Suprapubic skin (tissue), 4 donors: Measurements from ENCODE around the gene EDARADD. TPM values are rescaled to one million over a fixed set of nuclear protein-coding genes. Genes with fewer than 3 reads are reported as not detected.
"Not testable (repeated sequence)": the region's sequence is repeated elsewhere in the genome, so short reads cannot be mapped to it uniquely, and the experiment has no call there.

Source experiments
- DNase-seq, 2 donors: peaks; one replicate each; pipeline ENCODE4 v3.0.0-alpha.2; 2019; ENCODE audit warnings: low spot score in 2 of 2
- H3K27ac ChIP-seq: fragments of 200-600 bp; sonication (generic); one replicate; pipeline ENCODE4 v1.5.1; 2019
- H3K27me3 ChIP-seq: fragments of 200-600 bp; sonication (generic); one replicate; pipeline ENCODE4 v1.5.1; 2019
- H3K36me3 ChIP-seq: fragments of 200-600 bp; sonication (generic); one replicate; pipeline ENCODE4 v1.5.1; 2019
- H3K4me1 ChIP-seq: fragments of 200-600 bp; sonication (generic); one replicate; pipeline ENCODE4 v1.5.1; 2019
- H3K4me3 ChIP-seq: fragments of 200-600 bp; sonication (generic); one replicate; pipeline ENCODE4 v1.5.1; 2019; ENCODE audit warnings: mild to moderate bottlenecking
- H3K9me3 ChIP-seq: fragments of 200-600 bp; sonication (generic); one replicate; pipeline ENCODE4 v1.5.1; 2019
- EP300 ChIP-seq: sonication (generic); formaldehyde crosslinking; IDR thresholded peaks from one replicate; pipeline ENCODE4 v1.6.1; 2017; ENCODE audit warnings: antibody characterized with exemption
- POLR2A ChIP-seq, 2 donors: fragments of 450-650 bp; IDR thresholded peaks; one replicate each; pipeline ENCODE4 v1.6.1; 2017; ENCODE audit warnings: antibody characterized with exemption in 2 of 2, mild to moderate bottlenecking in 2 of 2, moderate library complexity in 2 of 2
- POLR2AphosphoS5 ChIP-seq, 3 donors: sonication (generic); formaldehyde crosslinking; IDR thresholded peaks; one replicate each; pipeline ENCODE4 v1.6.1; 2017; ENCODE audit warnings: antibody characterized with exemption in 3 of 3
- WGBS: methylation state at CpG from one replicate; pipeline ENCODE4 v1.1.5; 2018; 5-methylcytosine and 5-hydroxymethylcytosine counted together
- total RNA-seq, 4 donors: library from RNA; depleted of rRNA; stranded (reverse); fragments of >200 nt; gene quantifications; one replicate each; pipeline ENCODE4 v1.1.0, GENCODE V29; 2016
- TF ChIP-seq, protein P1 (sequence below), 2 donors: fragments of 200-600 bp in 1 of 2; fragments of 450-650 bp in 1 of 2; sonication (generic) in 1 of 2; IDR thresholded peaks; one replicate each; pipeline ENCODE4 v1.5.1; 2016 to 2019; ENCODE audit warnings: antibody characterized with exemption in 2 of 2, mild to moderate bottlenecking in 1 of 2, moderate library complexity in 1 of 2

The EDARADD gene
- total RNA-seq, 4 donors from 2014 or later, result 5.5 to 10.1 (median 7.6) TPM

DNA sequence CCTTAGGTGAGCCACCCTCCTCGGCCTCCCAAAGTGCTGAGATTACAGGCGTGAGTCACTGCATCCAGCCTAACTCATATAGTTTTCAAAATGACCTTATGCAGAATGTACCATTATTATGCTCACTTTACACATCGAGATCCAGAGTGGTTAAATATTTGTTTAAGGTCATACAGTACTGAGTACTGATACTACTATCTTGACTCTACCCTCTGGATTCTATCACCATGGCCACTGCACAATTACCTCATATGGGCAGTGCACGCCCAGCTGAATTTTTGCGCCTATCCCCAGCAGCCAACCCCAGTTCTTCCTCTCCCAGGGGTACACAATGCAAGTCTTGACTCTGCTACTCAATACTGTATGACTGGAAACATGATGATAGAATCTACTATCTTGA, 56.7 kb downstream of the EDARADD start:
- no peaks in the 10 kb centered on the region for H3K9me3 ChIP-seq
- TF ChIP-seq POLR2AphosphoS5 (IDR thresholded peaks at IDR 0.05) (no peak), EP300 (no peak), POLR2A (IDR thresholded peaks at IDR 0.05) (no peak)
- TF ChIP-seq, protein P1, sequence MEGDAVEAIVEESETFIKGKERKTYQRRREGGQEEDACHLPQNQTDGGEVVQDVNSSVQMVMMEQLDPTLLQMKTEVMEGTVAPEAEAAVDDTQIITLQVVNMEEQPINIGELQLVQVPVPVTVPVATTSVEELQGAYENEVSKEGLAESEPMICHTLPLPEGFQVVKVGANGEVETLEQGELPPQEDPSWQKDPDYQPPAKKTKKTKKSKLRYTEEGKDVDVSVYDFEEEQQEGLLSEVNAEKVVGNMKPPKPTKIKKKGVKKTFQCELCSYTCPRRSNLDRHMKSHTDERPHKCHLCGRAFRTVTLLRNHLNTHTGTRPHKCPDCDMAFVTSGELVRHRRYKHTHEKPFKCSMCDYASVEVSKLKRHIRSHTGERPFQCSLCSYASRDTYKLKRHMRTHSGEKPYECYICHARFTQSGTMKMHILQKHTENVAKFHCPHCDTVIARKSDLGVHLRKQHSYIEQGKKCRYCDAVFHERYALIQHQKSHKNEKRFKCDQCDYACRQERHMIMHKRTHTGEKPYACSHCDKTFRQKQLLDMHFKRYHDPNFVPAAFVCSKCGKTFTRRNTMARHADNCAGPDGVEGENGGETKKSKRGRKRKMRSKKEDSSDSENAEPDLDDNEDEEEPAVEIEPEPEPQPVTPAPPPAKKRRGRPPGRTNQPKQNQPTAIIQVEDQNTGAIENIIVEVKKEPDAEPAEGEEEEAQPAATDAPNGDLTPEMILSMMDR (IDR thresholded peaks at IDR 0.05), result no peak
- H3K27me3 ChIP-seq, result no peaks in the 10 kb centered on the region
- no peak for DNase-seq
- H3K4me1 ChIP-seq, result peaks cover 3% of the 10 kb centered on the region
- no peak overlapping the region for H3K4me3 ChIP-seq
- WGBS, result 94% methylated on average over 5 of the region's 5 CpGs
- H3K36me3 ChIP-seq, result no peaks in the 10 kb centered on the region
- H3K27ac ChIP-seq, result no peak overlapping the region

DNA sequence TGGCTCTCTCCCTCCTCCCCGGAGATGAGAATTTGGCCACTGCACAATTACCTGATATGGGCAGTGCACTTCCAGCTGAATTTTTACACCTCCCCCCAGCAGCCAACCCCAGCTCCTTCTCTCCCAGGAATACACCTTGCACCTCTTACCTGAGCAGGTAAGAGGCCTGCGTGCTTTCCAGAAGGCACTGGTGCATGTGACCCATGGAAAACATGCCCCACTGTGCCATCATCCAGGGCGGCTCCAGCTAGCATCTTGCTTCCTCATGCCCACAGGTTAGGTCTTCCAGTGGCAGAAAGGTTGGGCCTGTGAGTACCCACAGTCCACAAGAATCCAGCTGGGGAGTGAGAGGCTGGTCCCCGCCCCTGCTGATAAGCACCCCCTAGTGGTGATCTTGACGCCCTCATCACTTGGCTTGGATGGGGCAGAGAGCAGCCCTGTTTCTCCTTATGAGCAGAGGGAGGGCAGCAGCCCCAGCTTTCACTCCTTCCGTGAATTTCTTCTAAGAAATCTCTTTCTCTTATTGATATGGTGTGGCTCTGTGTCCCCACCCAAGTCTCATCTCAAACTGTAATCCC, 57.8 kb downstream of the EDARADD start:
- no peak overlapping the region for H3K4me3 ChIP-seq
- WGBS, result 81% methylated on average over 4 of the region's 6 CpGs
- no peak for DNase-seq

DNA sequence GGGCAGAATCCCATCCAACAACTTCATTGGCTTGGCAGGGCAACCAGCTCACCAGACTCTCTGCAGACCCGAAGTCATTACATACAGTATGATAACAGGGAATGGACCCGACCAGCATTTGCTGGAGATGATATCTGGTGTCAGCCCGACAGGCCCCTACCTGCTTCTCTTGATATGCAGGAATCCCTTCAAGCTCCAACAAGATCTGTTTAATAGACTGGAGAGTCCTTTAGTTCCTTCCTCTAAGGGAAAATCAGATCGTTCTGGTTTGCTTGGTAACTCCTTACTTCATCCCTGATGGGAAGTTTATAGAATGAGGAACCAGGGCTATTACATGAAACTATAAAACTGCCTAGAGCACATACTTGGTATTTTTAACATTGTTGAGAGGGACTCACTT, 61.2 kb downstream of the EDARADD start:
- WGBS, result 59% methylated on average over 4 of the region's 4 CpGs
- H3K27ac ChIP-seq, result no peak overlapping the region
- H3K4me1 ChIP-seq, result peaks cover 3% of the 10 kb centered on the region
- TF ChIP-seq EP300 (no peak), POLR2AphosphoS5 (IDR thresholded peaks at IDR 0.05) (no peak), POLR2A (IDR thresholded peaks at IDR 0.05) (no peak)
- TF ChIP-seq, protein P1 (IDR thresholded peaks at IDR 0.05), result no peak
- DNase-seq, result no peak
- no peaks in the 10 kb centered on the region for H3K36me3 ChIP-seq
- no peak overlapping the region for H3K4me3 ChIP-seq
- H3K9me3 ChIP-seq, result no peaks in the 10 kb centered on the region
- no peaks in the 10 kb centered on the region for H3K27me3 ChIP-seq

More for the DNA sequence above, 57.8 kb downstream of the EDARADD start:
- Histone ChIP-seq H3K9me3 (no peaks in the 10 kb centered on the region), H3K27ac (no peak overlapping the region), H3K36me3 (no peaks in the 10 kb centered on the region), H3K4me1 (peaks cover 3% of the 10 kb centered on the region), H3K27me3 (no peaks in the 10 kb centered on the region)
- no peak for TF ChIP-seq POLR2AphosphoS5 (IDR thresholded peaks at IDR 0.05)
- TF ChIP-seq POLR2A (IDR thresholded peaks at IDR 0.05), result no peak
- TF ChIP-seq, protein P1 (IDR thresholded peaks at IDR 0.05), result peak in 1 of 2 donors; percentile 21
- TF ChIP-seq EP300, result no peak

DNA sequence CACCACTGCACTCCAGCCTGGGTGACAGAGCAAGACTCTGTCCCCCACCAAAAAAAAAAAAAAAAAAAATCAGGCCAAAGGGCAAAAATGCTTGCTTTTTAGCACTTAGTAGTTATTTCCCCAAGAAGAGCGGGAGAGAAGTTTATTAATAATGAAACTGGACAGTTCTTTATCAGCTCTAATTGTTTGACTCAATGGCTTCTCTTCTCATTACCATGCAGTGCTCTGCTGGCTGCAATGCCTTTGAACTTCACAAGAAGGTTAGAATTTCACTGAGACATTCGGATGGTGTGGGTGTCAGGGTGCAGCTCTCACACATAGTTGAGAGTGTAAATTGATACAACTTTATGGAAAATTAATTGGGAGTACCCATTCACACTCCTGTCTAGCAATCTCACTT, 63.7 kb downstream of the EDARADD start:
- 86% methylated on average over 2 of the region's 2 CpGs for WGBS
- Histone ChIP-seq H3K4me3 (no peak overlapping the region), H3K36me3 (no peaks in the 10 kb centered on the region), H3K27me3 (no peaks in the 10 kb centered on the region), H3K9me3 (no peaks in the 10 kb centered on the region), H3K4me1 (peaks cover 3% of the 10 kb centered on the region), H3K27ac (no peak overlapping the region)
- no peak for DNase-seq
- no peak for TF ChIP-seq POLR2AphosphoS5 (IDR thresholded peaks at IDR 0.05)

DNA sequence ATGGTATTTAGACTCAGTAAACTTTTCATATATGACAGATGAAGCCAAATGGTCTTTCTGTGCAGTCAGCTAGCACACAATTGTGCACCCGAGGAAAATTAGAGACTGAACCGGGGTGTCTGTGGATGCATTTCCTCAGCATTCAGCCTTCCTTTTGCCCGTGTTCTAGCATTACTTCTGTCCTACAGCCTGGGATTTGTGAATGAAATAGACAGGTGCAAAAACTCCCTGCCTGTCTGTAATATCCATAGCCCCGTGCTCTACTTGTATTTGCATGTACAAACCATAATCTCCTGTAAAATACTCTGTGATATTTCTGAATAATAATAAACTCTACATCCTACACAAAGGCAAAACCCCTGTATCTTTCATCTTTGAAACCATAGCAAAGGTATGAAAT, 64.9 kb downstream of the EDARADD start:
- Histone ChIP-seq H3K36me3 (no peaks in the 10 kb centered on the region), H3K27ac (no peak overlapping the region), H3K9me3 (no peaks in the 10 kb centered on the region), H3K4me1 (peaks cover 3% of the 10 kb centered on the region), H3K4me3 (no peak overlapping the region), H3K27me3 (no peaks in the 10 kb centered on the region)
- WGBS, result 83% methylated on average over 4 of the region's 4 CpGs
- TF ChIP-seq POLR2AphosphoS5 (IDR thresholded peaks at IDR 0.05) (no peak), POLR2A (IDR thresholded peaks at IDR 0.05) (no peak), EP300 (no peak)
- TF ChIP-seq, protein P1 (IDR thresholded peaks at IDR 0.05), result no peak
- DNase-seq, result no peak

DNA sequence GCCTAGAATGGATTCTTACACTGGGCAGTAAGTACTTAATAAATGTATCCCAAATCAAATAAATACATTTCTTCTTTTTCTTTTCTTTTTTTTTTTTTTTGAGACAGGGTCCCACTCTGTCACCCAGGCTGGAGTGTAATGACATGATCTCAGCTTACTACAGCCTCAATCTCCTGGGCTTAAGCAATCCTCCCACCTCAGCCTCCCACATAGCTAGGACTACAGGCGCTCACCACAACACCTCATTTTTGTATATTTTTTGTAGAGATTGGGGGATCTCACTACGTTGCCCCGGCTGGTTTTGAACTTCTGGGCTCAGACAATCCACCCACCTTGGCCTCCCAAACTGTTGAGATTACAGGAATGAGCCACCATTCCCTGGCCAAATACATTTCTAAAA, 66.0 kb downstream of the EDARADD start:
- DNase-seq, result no peak
- WGBS, result 94% methylated on average over 3 of the region's 3 CpGs
- peaks cover 3% of the 10 kb centered on the region for H3K4me1 ChIP-seq
- no peaks in the 10 kb centered on the region for H3K9me3 ChIP-seq
- H3K27ac ChIP-seq, result no peak overlapping the region
- TF ChIP-seq POLR2AphosphoS5 (IDR thresholded peaks at IDR 0.05) (no peak), EP300 (no peak), POLR2A (IDR thresholded peaks at IDR 0.05) (no peak)
- TF ChIP-seq, protein P1 (IDR thresholded peaks at IDR 0.05), result no peak
- no peaks in the 10 kb centered on the region for H3K36me3 ChIP-seq
- no peak overlapping the region for H3K4me3 ChIP-seq
- no peaks in the 10 kb centered on the region for H3K27me3 ChIP-seq

DNA sequence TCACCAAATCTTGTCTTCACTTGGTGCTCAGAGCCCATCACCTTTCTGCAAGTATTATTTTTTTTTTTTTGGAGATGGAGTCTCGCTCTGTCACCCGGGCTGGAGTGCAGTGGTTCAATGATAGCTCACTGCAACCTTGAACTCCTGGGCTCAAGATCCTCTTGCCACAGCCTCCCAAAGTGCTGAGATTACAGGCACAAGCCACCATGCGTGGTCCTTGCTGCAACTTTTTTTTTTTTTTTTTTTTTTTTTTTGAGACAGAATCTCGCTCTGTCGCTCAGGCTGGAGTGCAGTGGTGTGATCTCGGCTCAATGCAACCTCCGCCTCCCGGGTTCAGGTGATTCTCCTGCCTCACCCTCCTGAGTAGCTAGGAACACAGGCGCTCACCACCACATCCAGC, 70.1 kb downstream of the EDARADD start:
- not testable (repeated sequence) for H3K27ac ChIP-seq, H3K9me3 ChIP-seq, DNase-seq, H3K4me3 ChIP-seq, H3K27me3 ChIP-seq, H3K36me3 ChIP-seq, H3K4me1 ChIP-seq
- whole genome bisulfite sequencing, result 94% methylated on average over 9 of the region's 9 CpGs
